ENCODE data around the gene FBXO11.

Gene FBXO11

GRCh38 chr2:47783486-47784351 lies 122.6 kb downstream of the FBXO11 start:
- ATAC-seq (replicated peaks; ENCODE audit: extremely low read depth, poor library complexity, severe bottlenecking) = peak; percentile 50
- H3K4me1 Mint-ChIP-seq = peaks cover 23% of the 10 kb centered on the region
- H3K9me3 Mint-ChIP-seq = no peaks in the 10 kb centered on the region
- DNase-seq (ENCODE audit: low spot score in 2 of 2) = peak; percentile 34 to 41
- H3K4me3 Mint-ChIP-seq = peak overlapping the region; percentile 88
- no peaks in the 10 kb centered on the region for H3K27me3 Mint-ChIP-seq
- no peaks in the 10 kb centered on the region for H3K36me3 Mint-ChIP-seq (ENCODE audit: insufficient read depth)
- peak overlapping the region; percentile 84 for H3K27ac Mint-ChIP-seq (ENCODE audit: low read depth)

- Mint-ChIP-seq H3K36me3 (ENCODE audit: insufficient read depth) (no peaks in the 10 kb centered on the region), H3K9me3 (no peaks in the 10 kb centered on the region), H3K4me3 (peak within 1 kb of the TSS; percentile 88), H3K27me3 (no peaks in the 10 kb centered on the region), H3K4me1 (peaks cover 23% of the 10 kb centered on the region), H3K27ac (ENCODE audit: low read depth) (peak within 1 kb of the TSS; percentile 84)
- ATAC-seq (replicated peaks; ENCODE audit: extremely low read depth, poor library complexity, severe bottlenecking) = peak; percentile 89
- peak; percentile 78 to 81 for DNase-seq (ENCODE audit: low spot score in 2 of 2)
Observed at GRCh38 chr2:47782671-47783485, 123.4 kb downstream of the FBXO11 start, which contains the start of gene MSH6. Gene MSH6 (plus strand): TSS chr2:47783145. CDS start chr2:47783234, 89 bp downstream.

- H3K27me3 Mint-ChIP-seq = no peaks in the 10 kb centered on the region
- DNase-seq (ENCODE audit: low spot score in 2 of 2) = peak in 1 of 2 donors; percentile 11
- no peaks in the 10 kb centered on the region for H3K9me3 Mint-ChIP-seq
- H3K4me3 Mint-ChIP-seq = peak overlapping the region; percentile 88
- peaks cover 23% of the 10 kb centered on the region for H3K4me1 Mint-ChIP-seq
- ATAC-seq (replicated peaks; ENCODE audit: extremely low read depth, poor library complexity, severe bottlenecking) = peak; percentile 11
- H3K36me3 Mint-ChIP-seq (ENCODE audit: insufficient read depth) = no peaks in the 10 kb centered on the region
- no peak overlapping the region for H3K27ac Mint-ChIP-seq (ENCODE audit: low read depth)
Observed at GRCh38 chr2:47782381-47782670, 124.0 kb downstream of the FBXO11 start.

- H3K27ac Mint-ChIP-seq (ENCODE audit: low read depth) = no peak overlapping the region
- ATAC-seq (replicated peaks; ENCODE audit: extremely low read depth, poor library complexity, severe bottlenecking) (no peak), DNase-seq (ENCODE audit: low spot score in 2 of 2) (no peak)
- no peak overlapping the region for H3K4me3 Mint-ChIP-seq
- no peaks in the 10 kb centered on the region for H3K27me3 Mint-ChIP-seq
- peaks cover 8% of the 10 kb centered on the region for H3K4me1 Mint-ChIP-seq
- H3K9me3 Mint-ChIP-seq = no peaks in the 10 kb centered on the region
- no peaks in the 10 kb centered on the region for H3K36me3 Mint-ChIP-seq (ENCODE audit: insufficient read depth)
Observed at GRCh38 chr2:47779426-47779790, 126.9 kb downstream of the FBXO11 start.

- H3K27ac Mint-ChIP-seq (ENCODE audit: low read depth) = no peak overlapping the region
- H3K27me3 Mint-ChIP-seq = no peaks in the 10 kb centered on the region
- H3K4me1 Mint-ChIP-seq = peaks cover 5% of the 10 kb centered on the region
- H3K4me3 Mint-ChIP-seq = no peak overlapping the region
- ATAC-seq (replicated peaks; ENCODE audit: extremely low read depth, poor library complexity, severe bottlenecking) (no peak), DNase-seq (ENCODE audit: low spot score in 2 of 2) (no peak)
- H3K9me3 Mint-ChIP-seq = no peaks in the 10 kb centered on the region
- H3K36me3 Mint-ChIP-seq (ENCODE audit: insufficient read depth) = no peaks in the 10 kb centered on the region
Observed at GRCh38 chr2:47778698-47779425, 127.4 kb downstream of the FBXO11 start.

GRCh38 chr2:47777277-47777937 lies 128.9 kb downstream of the FBXO11 start:
- no peak overlapping the region for H3K4me3 Mint-ChIP-seq
- no peak overlapping the region for H3K27ac Mint-ChIP-seq (ENCODE audit: low read depth)
- H3K27me3 Mint-ChIP-seq = no peaks in the 10 kb centered on the region
- no peaks in the 10 kb centered on the region for H3K4me1 Mint-ChIP-seq
- H3K36me3 Mint-ChIP-seq (ENCODE audit: insufficient read depth) = no peaks in the 10 kb centered on the region
- no peak for DNase-seq (ENCODE audit: low spot score in 2 of 2)
- no peak for ATAC-seq (replicated peaks; ENCODE audit: extremely low read depth, poor library complexity, severe bottlenecking)
- H3K9me3 Mint-ChIP-seq = no peaks in the 10 kb centered on the region

GRCh38 chr2:47774567-47774966 lies 131.7 kb downstream of the FBXO11 start:
- ATAC-seq (replicated peaks; ENCODE audit: extremely low read depth, poor library complexity, severe bottlenecking) = no peak
- DNase-seq (ENCODE audit: low spot score in 2 of 2) = no peak
- no peak overlapping the region for H3K27ac Mint-ChIP-seq (ENCODE audit: low read depth)
- H3K9me3 Mint-ChIP-seq = no peaks in the 10 kb centered on the region
- no peaks in the 10 kb centered on the region for H3K36me3 Mint-ChIP-seq (ENCODE audit: insufficient read depth)
- H3K27me3 Mint-ChIP-seq = no peaks in the 10 kb centered on the region
- no peaks in the 10 kb centered on the region for H3K4me1 Mint-ChIP-seq
- no peak overlapping the region for H3K4me3 Mint-ChIP-seq

GRCh38 chr2:47772343-47772742 lies 134.0 kb downstream of the FBXO11 start:
- H3K4me1 Mint-ChIP-seq = peaks cover 5% of the 10 kb centered on the region
- H3K4me3 Mint-ChIP-seq = no peak overlapping the region
- DNase-seq (ENCODE audit: low spot score in 2 of 2) (no peak), ATAC-seq (replicated peaks; ENCODE audit: extremely low read depth, poor library complexity, severe bottlenecking) (no peak)
- H3K36me3 Mint-ChIP-seq (ENCODE audit: insufficient read depth) = peaks cover 2% of the 10 kb centered on the region
- no peak overlapping the region for H3K27ac Mint-ChIP-seq (ENCODE audit: low read depth)
- H3K27me3 Mint-ChIP-seq = no peaks in the 10 kb centered on the region
- no peaks in the 10 kb centered on the region for H3K9me3 Mint-ChIP-seq

- H3K27me3 Mint-ChIP-seq = no peaks in the 10 kb centered on the region
- no peak for ATAC-seq (replicated peaks; ENCODE audit: extremely low read depth, poor library complexity, severe bottlenecking)
- H3K4me3 Mint-ChIP-seq = no peak overlapping the region
- H3K27ac Mint-ChIP-seq (ENCODE audit: low read depth) = no peak overlapping the region
- H3K9me3 Mint-ChIP-seq = no peaks in the 10 kb centered on the region
- no peak for DNase-seq (ENCODE audit: low spot score in 2 of 2)
- peaks cover 2% of the 10 kb centered on the region for H3K36me3 Mint-ChIP-seq (ENCODE audit: insufficient read depth)
- peaks cover 5% of the 10 kb centered on the region for H3K4me1 Mint-ChIP-seq
Observed at GRCh38 chr2:47771211-47771610, 135.1 kb downstream of the FBXO11 start.

- Mint-ChIP-seq H3K9me3 (no peaks in the 10 kb centered on the region), H3K4me1 (peaks cover 5% of the 10 kb centered on the region), H3K27me3 (no peaks in the 10 kb centered on the region), H3K4me3 (no peak overlapping the region), H3K27ac (ENCODE audit: low read depth) (no peak overlapping the region), H3K36me3 (ENCODE audit: insufficient read depth) (peaks cover 2% of the 10 kb centered on the region)
- ATAC-seq (replicated peaks; ENCODE audit: extremely low read depth, poor library complexity, severe bottlenecking) (no peak), DNase-seq (ENCODE audit: low spot score in 2 of 2) (no peak)
Observed at GRCh38 chr2:47769318-47769717, 137.0 kb downstream of the FBXO11 start.

- Mint-ChIP-seq H3K9me3 (no peaks in the 10 kb centered on the region), H3K27me3 (no peaks in the 10 kb centered on the region), H3K36me3 (ENCODE audit: insufficient read depth) (peaks cover 2% of the 10 kb centered on the region), H3K4me3 (no peak overlapping the region), H3K4me1 (peaks cover 5% of the 10 kb centered on the region), H3K27ac (ENCODE audit: low read depth) (peak overlapping the region; percentile 32)
- DNase-seq (ENCODE audit: low spot score in 2 of 2) (peak; percentile 66 to 72), ATAC-seq (replicated peaks; ENCODE audit: extremely low read depth, poor library complexity, severe bottlenecking) (peak; percentile 56)
Observed at GRCh38 chr2:47767880-47768609, 138.3 kb downstream of the FBXO11 start.

- peaks cover 5% of the 10 kb centered on the region for H3K4me1 Mint-ChIP-seq
- DNase-seq (ENCODE audit: low spot score in 2 of 2) (no peak), ATAC-seq (replicated peaks; ENCODE audit: extremely low read depth, poor library complexity, severe bottlenecking) (no peak)
- no peak overlapping the region for H3K4me3 Mint-ChIP-seq
- peaks cover 2% of the 10 kb centered on the region for H3K36me3 Mint-ChIP-seq (ENCODE audit: insufficient read depth)
- H3K27ac Mint-ChIP-seq (ENCODE audit: low read depth) = peak overlapping the region; percentile 32
- H3K9me3 Mint-ChIP-seq = no peaks in the 10 kb centered on the region
- no peaks in the 10 kb centered on the region for H3K27me3 Mint-ChIP-seq
Observed at GRCh38 chr2:47767497-47767844, 138.8 kb downstream of the FBXO11 start.
